Measurements from ENCODE around the gene MIER3.

DNA sequence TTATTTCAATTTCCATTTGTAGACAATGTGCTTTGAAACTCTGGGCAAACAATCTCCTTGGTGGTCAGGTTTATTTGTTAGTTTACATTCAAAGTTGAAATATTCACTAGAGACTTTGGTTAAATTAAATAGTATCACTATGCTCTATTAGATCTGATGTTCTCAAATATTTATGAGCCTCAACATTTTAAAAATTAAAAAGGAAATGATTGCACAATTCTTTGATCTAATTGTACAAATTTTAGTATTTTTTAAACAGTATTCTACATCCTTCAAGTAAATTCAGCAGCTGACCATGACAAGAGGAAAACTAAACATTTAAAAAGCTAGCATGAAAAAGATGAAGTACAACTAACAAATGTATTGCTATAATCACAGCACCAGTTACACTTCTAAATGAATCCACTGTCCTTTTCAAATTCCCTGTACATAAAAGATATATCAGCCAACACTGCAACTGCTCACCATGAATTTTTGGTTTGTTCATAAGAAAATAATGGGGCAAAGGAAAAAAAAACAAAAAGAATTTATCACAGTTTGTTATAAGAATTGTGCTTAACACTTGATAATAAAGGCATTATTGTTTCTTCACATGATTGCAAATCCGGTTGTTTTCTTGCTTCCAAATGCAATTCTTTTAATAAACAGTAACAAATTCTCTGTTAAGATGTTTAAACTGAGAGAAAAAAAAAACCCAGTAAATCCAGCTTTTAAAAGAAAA is 31.8 kb downstream of the MIER3 start:
- TF ChIP-seq EZH2 (IDR thresholded peaks at IDR 0.05; ENCODE audit: insufficient read depth, poor library complexity, severe bottlenecking) (no peak), EZH2phosphoT487 (IDR thresholded peaks at IDR 0.05; ENCODE audit: insufficient read depth, low read depth) (no peak)
